CD4-positive, alpha-beta T cell (primary cell): ENCODE measurements around the gene MYBL2. TPM values are rescaled to one million over a fixed set of nuclear protein-coding genes. Genes with fewer than 3 reads are reported as not detected.

Experiments
- ATAC-seq: fragments of 200-7000 bp; cut with Tn5 transposase; one replicate; pipeline ENCODE4 v1.10.0; 2022; ENCODE audit warnings: mild to moderate bottlenecking; ENCODE audit not compliant: poor library complexity
- CTCF ChIA-PET: fragments of 350-600 bp; sonication (Branson Sonifier 250); formaldehyde crosslinking; loops from one replicate; lab custom pipeline; 2021; ENCODE audit warnings: antibody characterized with exemption, inconsistent platforms; lab: Charles Lee
- POLR2A ChIA-PET: fragments of 350-600 bp; sonication (Branson Sonifier 250); formaldehyde crosslinking; loops from one replicate; lab custom pipeline; 2021; ENCODE audit warnings: antibody characterized with exemption, inconsistent platforms; lab: Charles Lee
- DNase-seq, 14 experiments: peaks; one replicate each; pipeline ENCODE4 v3.0.0-alpha.2; 2013 to 2020; ENCODE audit warnings: mixed read lengths in 2 of 14
- H3K27ac ChIP-seq, 2 donors: one replicate each; pipeline versions ENCODE4 v1.5.1 to v1.7.0; 2013; ENCODE audit warnings: low read length in 2 of 2, low read depth in 1 of 2, mild to moderate bottlenecking in 1 of 2
- H3K27me3 ChIP-seq, 2 experiments: 1 replicate in 1 of 2; 2 replicates in 1 of 2; pipeline versions ENCODE4 v1.6.1 to v1.7.0; 2013; ENCODE audit warnings: low read length in 2 of 2, control low read depth in 1 of 2, mild to moderate bottlenecking in 1 of 2, moderate library complexity in 1 of 2; ENCODE audit not compliant: insufficient read depth in 2 of 2, control insufficient read depth in 1 of 2
- H3K36me3 ChIP-seq: one replicate; pipeline ENCODE4 v1.6.1; 2013; ENCODE audit warnings: low read length, control low read depth; ENCODE audit not compliant: insufficient read depth
- H3K4me1 ChIP-seq: one replicate; pipeline ENCODE4 v1.6.1; 2013; ENCODE audit warnings: low read length, control low read depth; ENCODE audit not compliant: insufficient read depth
- H3K4me3 ChIP-seq: one replicate; pipeline ENCODE4 v1.5.1; 2013; ENCODE audit warnings: mild to moderate bottlenecking, low read length, moderate library complexity
- H3K9me3 ChIP-seq, 2 experiments: 1 replicate in 1 of 2; 2 replicates in 1 of 2; pipeline versions ENCODE4 v1.6.1 to v1.7.0; 2013; ENCODE audit warnings: low read length in 2 of 2, mild to moderate bottlenecking in 2 of 2, control low read depth in 1 of 2, moderate library complexity in 1 of 2; ENCODE audit not compliant: control insufficient read depth in 1 of 2, insufficient read depth in 1 of 2
- H3K27ac Mint-ChIP-seq: one replicate; pipeline ENCODE4 v1.8.0; 2020; ENCODE audit warnings: mixed read lengths
- H3K27me3 Mint-ChIP-seq: one replicate; pipeline ENCODE4 v1.8.0; 2021; ENCODE audit warnings: mixed read lengths
- H3K36me3 Mint-ChIP-seq: one replicate; pipeline ENCODE4 v1.8.0; 2021; ENCODE audit warnings: low read depth, mixed read lengths
- H3K4me1 Mint-ChIP-seq: one replicate; pipeline ENCODE4 v1.8.0; 2021; ENCODE audit warnings: low read depth, mixed read lengths
- H3K4me3 Mint-ChIP-seq: one replicate; pipeline ENCODE4 v1.8.0; 2020; ENCODE audit warnings: mild to moderate bottlenecking, mixed read lengths
- H3K9me3 Mint-ChIP-seq: one replicate; pipeline ENCODE4 v1.8.0; 2020; ENCODE audit warnings: mixed read lengths
- intact Hi-C, 2 experiments: fragments of 100-400 bp; cut with DNase I in 1 of 2; cut with micrococcal nuclease in 1 of 2; formaldehyde crosslinking; loops; one replicate each; pipeline versions ENCODE4 v1.15.1 to v1.9.0; 2023 to 2025; cut with DNase I, micrococcal nuclease
- total RNA-seq, 174 experiments: library from RNA in 2 of 174; stranded (reverse) in 2 of 174; gene quantifications; one replicate each; pipeline ENCODE4 v1.2.3 and lab custom pipeline; 2021 to 2026
- TF ChIP-seq, protein P1 (sequence below): fragments of 200-600 bp; IDR thresholded peaks from one replicate; pipeline ENCODE4 v1.8.0; 2022; ENCODE audit warnings: antibody characterized with exemption, mild to moderate bottlenecking

The MYBL2 gene
- total RNA-seq, 2 experiments from 2014 or later = 0.56 to 0.69 TPM

DNA sequence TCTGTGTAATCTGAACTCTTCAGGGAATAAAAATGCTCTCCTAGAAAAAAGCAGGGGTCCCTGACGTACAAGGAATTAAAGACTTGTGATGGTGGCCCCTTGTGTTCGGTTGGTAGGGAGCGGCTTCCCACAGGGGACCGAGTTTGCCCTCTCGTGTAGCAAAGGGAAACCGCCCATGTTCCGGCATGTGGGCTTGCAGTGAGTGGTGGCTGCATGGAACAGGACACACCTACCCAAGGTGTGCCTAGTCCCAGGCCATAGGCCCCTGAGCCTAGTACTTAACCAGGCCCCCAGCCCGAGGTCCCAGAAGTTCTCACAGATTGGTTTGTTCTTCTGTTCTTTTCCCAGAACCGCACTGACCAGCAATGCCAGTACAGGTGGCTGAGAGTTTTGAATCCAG lies 15.5 kb downstream of the MYBL2 start:
- Mint-ChIP-seq H3K9me3 (no peaks in the 10 kb centered on the region), H3K27ac (no peak overlapping the region), H3K36me3 (no peaks in the 10 kb centered on the region), H3K4me1 (no peaks in the 10 kb centered on the region), H3K4me3 (no peak overlapping the region), H3K27me3 (no peaks in the 10 kb centered on the region)
- ATAC-seq = no peak
- no peaks in the 10 kb centered on the region for H3K36me3 ChIP-seq
- ChIA-PET POLR2A (no interaction called here), CTCF (no interaction called here)
- DNase-seq = no peak
- H3K9me3 ChIP-seq = no peaks in the 10 kb centered on the region
- no peaks in the 10 kb centered on the region for H3K27me3 ChIP-seq
- H3K4me1 ChIP-seq = peaks cover 7% of the 10 kb centered on the region
- H3K4me3 ChIP-seq = no peak overlapping the region
- TF ChIP-seq, protein P1, sequence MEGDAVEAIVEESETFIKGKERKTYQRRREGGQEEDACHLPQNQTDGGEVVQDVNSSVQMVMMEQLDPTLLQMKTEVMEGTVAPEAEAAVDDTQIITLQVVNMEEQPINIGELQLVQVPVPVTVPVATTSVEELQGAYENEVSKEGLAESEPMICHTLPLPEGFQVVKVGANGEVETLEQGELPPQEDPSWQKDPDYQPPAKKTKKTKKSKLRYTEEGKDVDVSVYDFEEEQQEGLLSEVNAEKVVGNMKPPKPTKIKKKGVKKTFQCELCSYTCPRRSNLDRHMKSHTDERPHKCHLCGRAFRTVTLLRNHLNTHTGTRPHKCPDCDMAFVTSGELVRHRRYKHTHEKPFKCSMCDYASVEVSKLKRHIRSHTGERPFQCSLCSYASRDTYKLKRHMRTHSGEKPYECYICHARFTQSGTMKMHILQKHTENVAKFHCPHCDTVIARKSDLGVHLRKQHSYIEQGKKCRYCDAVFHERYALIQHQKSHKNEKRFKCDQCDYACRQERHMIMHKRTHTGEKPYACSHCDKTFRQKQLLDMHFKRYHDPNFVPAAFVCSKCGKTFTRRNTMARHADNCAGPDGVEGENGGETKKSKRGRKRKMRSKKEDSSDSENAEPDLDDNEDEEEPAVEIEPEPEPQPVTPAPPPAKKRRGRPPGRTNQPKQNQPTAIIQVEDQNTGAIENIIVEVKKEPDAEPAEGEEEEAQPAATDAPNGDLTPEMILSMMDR = no peak
- intact Hi-C loops = no loop called here
- no peak overlapping the region for H3K27ac ChIP-seq

DNA sequence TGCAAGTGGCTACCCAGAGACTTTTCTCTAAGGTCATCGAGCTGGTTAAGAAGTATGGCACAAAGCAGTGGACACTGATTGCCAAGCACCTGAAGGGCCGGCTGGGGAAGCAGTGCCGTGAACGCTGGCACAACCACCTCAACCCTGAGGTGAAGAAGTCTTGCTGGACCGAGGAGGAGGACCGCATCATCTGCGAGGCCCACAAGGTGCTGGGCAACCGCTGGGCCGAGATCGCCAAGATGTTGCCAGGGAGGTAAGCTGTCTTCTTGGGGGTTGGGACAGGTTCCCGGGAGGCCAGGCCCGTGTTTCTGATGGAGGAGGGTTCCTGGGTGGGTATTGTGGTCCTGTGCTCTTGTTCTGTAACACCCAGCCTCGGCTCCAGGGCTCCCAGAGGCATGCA lies 19.9 kb downstream of the MYBL2 start:
- Histone ChIP-seq H3K9me3 (no peaks in the 10 kb centered on the region), H3K4me3 (no peak overlapping the region), H3K27ac (no peak overlapping the region), H3K4me1 (peaks cover 4% of the 10 kb centered on the region), H3K27me3 (no peaks in the 10 kb centered on the region), H3K36me3 (no peaks in the 10 kb centered on the region)
- intact Hi-C loops = no loop called here
- Mint-ChIP-seq H3K27me3 (no peaks in the 10 kb centered on the region), H3K4me1 (no peaks in the 10 kb centered on the region), H3K4me3 (no peak overlapping the region), H3K36me3 (no peaks in the 10 kb centered on the region), H3K9me3 (no peaks in the 10 kb centered on the region), H3K27ac (no peak overlapping the region)
- ChIA-PET CTCF (no interaction called here), POLR2A (interaction anchor here (0.8 kb wide), 1 partner anchor 69 kb away, joined by 3 read pairs; no protein-coding TSS in a partner anchor)
- DNase-seq = no peak
- no peak for ATAC-seq
- TF ChIP-seq, protein P1 = no peak

GRCh38 chr20:43689165-43689564 lies 22.3 kb downstream of the MYBL2 start:
- intact Hi-C loops = no loop called here
- no peaks in the 10 kb centered on the region for H3K4me1 Mint-ChIP-seq
- no peak overlapping the region for H3K4me3 Mint-ChIP-seq
- CTCF ChIA-PET = interaction anchor here (0.6 kb wide), 1 partner anchor 845 kb away, joined by 3 read pairs; no protein-coding TSS in a partner anchor
- no peak overlapping the region for H3K27ac Mint-ChIP-seq
- TF ChIP-seq, protein P1 = no peak
- H3K36me3 Mint-ChIP-seq = no peaks in the 10 kb centered on the region
- H3K27me3 ChIP-seq = no peaks in the 10 kb centered on the region
- no peaks in the 10 kb centered on the region for H3K9me3 Mint-ChIP-seq
- H3K36me3 ChIP-seq = no peaks in the 10 kb centered on the region
- H3K27ac ChIP-seq = no peak overlapping the region
- no peaks in the 10 kb centered on the region for H3K9me3 ChIP-seq
- no peak for DNase-seq
- H3K27me3 Mint-ChIP-seq = no peaks in the 10 kb centered on the region
- H3K4me3 ChIP-seq = no peak overlapping the region
- POLR2A ChIA-PET = no interaction called here
- H3K4me1 ChIP-seq = no peaks in the 10 kb centered on the region
- ATAC-seq = no peak
